Mucosa of rectum (tissue), 2 donors: ENCODE measurements around the gene BANP.
"Not testable (repeated sequence)": the region's sequence is repeated elsewhere in the genome, so short reads cannot be mapped to it uniquely, and the experiment has no call there.

Source experiments
- H3K27ac ChIP-seq, 2 donors: one replicate each; pipeline ENCODE4 v1.7.0; 2013; ENCODE audit warnings: inconsistent platforms in 2 of 2, low read depth in 2 of 2, low read length in 2 of 2
- H3K27me3 ChIP-seq, 2 donors: one replicate each; pipeline ENCODE4 v1.7.0; 2013; ENCODE audit warnings: low read length in 2 of 2; ENCODE audit not compliant: control insufficient read depth in 2 of 2, insufficient read depth in 2 of 2
- H3K36me3 ChIP-seq, 2 donors: one replicate each; pipeline ENCODE4 v1.7.0; 2013; ENCODE audit warnings: low read length in 2 of 2; ENCODE audit not compliant: control insufficient read depth in 2 of 2, insufficient read depth in 2 of 2
- H3K4me1 ChIP-seq, 2 donors: one replicate each; pipeline ENCODE4 v1.7.0; 2013; ENCODE audit warnings: low read length in 2 of 2, mild to moderate bottlenecking in 1 of 2; ENCODE audit not compliant: control insufficient read depth in 2 of 2, insufficient read depth in 2 of 2
- H3K4me3 ChIP-seq, 2 donors: one replicate each; pipeline ENCODE4 v1.7.0; 2013; ENCODE audit warnings: low read length in 2 of 2
- H3K9ac ChIP-seq, 2 donors: one replicate each; pipeline ENCODE4 v1.7.0; 2013; ENCODE audit warnings: low read length in 2 of 2, low read depth in 1 of 2, mild to moderate bottlenecking in 1 of 2
- H3K9me3 ChIP-seq, 2 donors: one replicate each; pipeline ENCODE4 v1.7.0; 2013; ENCODE audit warnings: low read length in 2 of 2; ENCODE audit not compliant: control insufficient read depth in 2 of 2
- donor health status: healthy.
- donor health status: Normal muscosa, but diverticular disease.

The BANP gene

DNA sequence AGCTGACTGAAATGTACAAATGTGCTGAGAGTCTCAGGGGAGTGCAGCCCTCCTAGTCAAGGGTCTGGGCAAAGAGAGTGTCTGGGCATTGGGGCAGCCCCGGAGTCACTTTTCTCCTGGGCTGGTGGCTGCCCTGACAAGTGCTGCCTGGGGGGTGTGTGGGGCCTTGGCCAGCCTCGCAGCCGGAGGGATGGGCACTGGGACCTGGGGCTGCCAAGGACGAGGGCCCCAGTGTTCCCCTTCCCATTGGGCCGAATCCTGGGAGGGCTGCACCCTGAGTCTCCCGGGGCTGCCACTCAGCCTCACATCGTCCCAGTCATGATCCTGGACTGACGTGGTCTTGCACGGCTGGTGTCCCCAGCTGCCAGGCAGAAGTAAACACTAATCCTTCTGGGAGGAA, 132.3 kb downstream of the BANP start:
- Histone ChIP-seq H3K27ac (no peak overlapping the region), H3K36me3 (peaks cover 0 to 6% of the 10 kb centered on the region in 2 donors), H3K4me1 (no peaks in the 10 kb centered on the region), H3K4me3 (no peak overlapping the region), H3K27me3 (no peaks in the 10 kb centered on the region), H3K9ac (no peak overlapping the region), H3K9me3 (no peaks in the 10 kb centered on the region)

DNA sequence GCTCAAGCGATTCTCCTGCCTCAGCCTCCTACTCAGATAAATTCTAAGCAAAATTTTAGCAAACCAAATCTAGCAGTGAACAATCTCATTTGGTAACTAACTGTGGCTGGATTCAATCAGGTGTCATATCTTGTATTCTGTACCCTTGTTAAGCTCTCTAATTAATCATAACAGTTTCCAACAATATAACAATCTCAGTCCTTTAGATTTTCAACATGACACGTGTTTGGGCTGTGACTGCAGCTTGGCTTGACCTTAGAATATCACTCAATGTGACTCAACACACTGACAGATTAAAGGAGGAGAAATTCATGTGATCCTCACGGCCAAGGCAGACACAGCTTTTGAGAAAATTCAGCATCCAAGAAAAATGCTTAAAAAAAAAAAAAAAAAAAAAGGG, 133.6 kb downstream of the BANP start:
- Histone ChIP-seq H3K27ac (no peak overlapping the region), H3K9ac (no peak overlapping the region), H3K36me3 (peaks cover 0 to 6% of the 10 kb centered on the region in 2 donors), H3K4me1 (no peaks in the 10 kb centered on the region), H3K4me3 (no peak overlapping the region), H3K27me3 (no peaks in the 10 kb centered on the region), H3K9me3 (no peaks in the 10 kb centered on the region)

DNA sequence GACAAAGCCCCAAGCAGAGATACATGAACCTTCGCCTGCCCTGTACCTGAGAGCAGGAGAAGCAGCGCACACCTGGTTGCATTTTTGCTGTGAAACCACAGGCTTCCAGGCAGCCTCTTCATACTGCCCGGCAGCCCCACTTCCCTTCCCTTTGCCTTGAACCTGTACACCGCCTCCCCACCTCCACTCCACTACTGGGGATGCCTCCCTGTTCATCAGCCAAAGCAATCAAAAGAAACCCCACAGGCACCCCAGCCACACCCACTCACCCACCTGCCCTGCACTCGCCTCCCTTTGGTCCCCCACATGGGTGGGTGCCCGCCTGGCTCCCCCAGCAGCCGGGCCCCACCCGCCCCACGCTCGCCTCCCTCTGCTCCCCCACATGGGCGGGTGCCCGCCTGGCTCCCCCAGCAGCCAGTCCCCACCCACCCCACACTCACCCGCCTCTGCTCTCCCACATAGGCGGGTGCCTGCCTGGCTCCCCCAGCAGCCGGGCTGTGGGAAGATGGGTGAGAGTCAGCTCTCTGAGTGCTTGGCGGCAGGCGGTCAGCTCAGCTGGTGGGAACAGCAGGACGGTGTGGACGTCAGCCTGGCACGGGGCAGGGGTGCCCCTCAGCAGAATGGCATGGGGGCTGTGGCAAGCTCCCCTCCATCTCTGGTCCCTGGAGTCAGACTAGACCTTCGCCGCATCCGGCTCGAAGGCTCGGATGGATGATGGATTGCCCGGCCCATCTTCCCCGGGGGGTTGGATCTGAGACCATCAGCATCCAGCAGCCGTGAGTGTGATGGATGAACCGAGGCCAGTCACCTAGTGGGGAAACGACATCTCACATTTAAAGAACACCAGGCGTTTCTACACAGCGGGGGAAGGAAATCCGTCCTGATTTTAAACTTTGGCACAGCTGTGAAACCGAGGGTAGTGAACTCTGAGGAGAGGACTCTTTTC, 135.6 kb downstream of the BANP start:
- H3K36me3 ChIP-seq: peaks cover 0 to 6% of the 10 kb centered on the region in 2 donors
- H3K9ac ChIP-seq: no peak overlapping the region
- no peaks in the 10 kb centered on the region for H3K4me1 ChIP-seq
- H3K27me3 ChIP-seq: no peaks in the 10 kb centered on the region
- no peak overlapping the region for H3K27ac ChIP-seq
- H3K9me3 ChIP-seq: no peaks in the 10 kb centered on the region
- H3K4me3 ChIP-seq: no peak overlapping the region

DNA sequence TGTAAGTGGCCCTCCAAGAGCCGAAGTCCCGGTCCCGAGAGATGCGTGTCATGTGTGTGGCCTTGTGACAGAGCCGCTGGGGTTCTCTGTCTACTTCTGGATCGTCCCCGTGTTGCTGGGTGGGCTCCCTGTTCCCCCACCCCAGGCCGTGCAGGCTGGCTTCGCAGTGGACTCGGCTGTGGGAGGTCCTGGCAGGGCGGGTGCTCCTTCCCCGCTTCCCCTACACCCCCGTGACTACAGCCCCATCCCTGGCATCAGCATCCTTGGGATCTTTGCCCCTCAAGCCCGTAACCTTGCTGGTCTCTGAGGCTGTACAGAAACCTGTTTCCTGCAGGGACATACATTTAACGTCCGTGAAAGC, 136.3 kb downstream of the BANP start:
- H3K27ac ChIP-seq: no peak overlapping the region
- no peak overlapping the region for H3K4me3 ChIP-seq
- no peak overlapping the region for H3K9ac ChIP-seq
- no peaks in the 10 kb centered on the region for H3K9me3 ChIP-seq
- H3K36me3 ChIP-seq: peaks cover 0 to 5% of the 10 kb centered on the region in 2 donors
- no peaks in the 10 kb centered on the region for H3K27me3 ChIP-seq
- no peaks in the 10 kb centered on the region for H3K4me1 ChIP-seq

DNA sequence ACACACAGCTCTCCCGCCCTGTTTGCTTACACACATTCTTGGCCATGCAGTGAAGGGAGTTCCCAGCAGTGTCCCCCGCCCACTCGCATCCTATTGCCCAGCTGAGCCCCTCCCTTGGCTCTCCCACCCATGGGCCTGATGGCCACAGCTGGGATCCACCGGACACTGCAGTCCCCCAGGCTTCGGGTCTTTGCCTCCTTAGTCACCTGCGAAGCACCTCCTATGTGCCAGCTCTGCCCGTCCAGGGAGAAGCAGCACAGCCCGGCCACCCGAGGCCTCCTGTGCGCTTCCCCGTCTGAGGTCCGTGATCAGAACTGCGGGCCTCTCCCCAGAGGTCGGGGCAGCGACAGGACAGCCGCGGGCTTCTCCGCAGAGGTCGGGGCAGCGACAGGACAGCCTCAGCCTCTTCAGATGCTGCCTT, 136.9 kb downstream of the BANP start:
- Histone ChIP-seq H3K4me1 (no peaks in the 10 kb centered on the region), H3K4me3 (no peak overlapping the region), H3K27ac (no peak overlapping the region), H3K36me3 (no peaks in the 10 kb centered on the region), H3K9me3 (no peaks in the 10 kb centered on the region), H3K27me3 (no peaks in the 10 kb centered on the region), H3K9ac (no peak overlapping the region)

DNA sequence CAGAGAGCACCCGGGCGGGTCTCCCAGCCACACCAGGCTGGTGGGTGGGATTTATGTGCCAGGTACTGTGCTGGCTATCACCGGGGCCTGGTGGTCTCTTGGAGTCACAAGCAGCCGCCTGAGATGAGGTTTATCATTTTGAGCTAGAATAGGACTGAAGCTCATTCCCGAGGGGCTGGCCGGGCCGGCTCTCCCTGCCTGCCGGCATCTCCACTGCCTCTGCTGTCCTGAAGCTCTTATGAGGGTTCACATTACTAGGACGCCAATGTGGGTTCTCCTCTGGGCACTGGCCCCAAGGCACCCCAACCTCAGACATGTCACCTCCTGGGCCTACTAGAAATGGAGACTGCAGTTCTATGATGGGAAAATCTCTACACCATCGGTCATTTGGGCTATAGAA, 137.4 kb downstream of the BANP start:
- H3K36me3 ChIP-seq, H3K4me3 ChIP-seq, H3K9me3 ChIP-seq, H3K27ac ChIP-seq, H3K27me3 ChIP-seq, H3K4me1 ChIP-seq, H3K9ac ChIP-seq: not testable (repeated sequence)

GRCh38 chr16:88089071-88089470, 137.8 kb downstream of the BANP start:
- H3K27ac ChIP-seq, H3K9ac ChIP-seq, H3K36me3 ChIP-seq, H3K4me3 ChIP-seq, H3K27me3 ChIP-seq, H3K9me3 ChIP-seq, H3K4me1 ChIP-seq: not testable (repeated sequence)

- not testable (repeated sequence) for H3K27me3 ChIP-seq, H3K36me3 ChIP-seq, H3K4me3 ChIP-seq, H3K4me1 ChIP-seq, H3K9ac ChIP-seq, H3K9me3 ChIP-seq, H3K27ac ChIP-seq
These were observed 138.6 kb downstream of the BANP start for GRCh38 chr16:88089632-88090376.

- not testable (repeated sequence) for H3K36me3 ChIP-seq, H3K9ac ChIP-seq, H3K27ac ChIP-seq, H3K4me1 ChIP-seq, H3K4me3 ChIP-seq, H3K27me3 ChIP-seq, H3K9me3 ChIP-seq
These were observed 139.3 kb downstream of the BANP start for GRCh38 chr16:88090377-88091175.
